ENCODE data around the gene TMCC3.

Gene TMCC3

GRCh38 chr12:94671917-94672316 is 21.6 kb upstream of the TMCC3 start:
- no peak for DNase-seq

GRCh38 chr12:94670898-94671297 is 20.5 kb upstream of the TMCC3 start:
- DNase-seq, result no peak

- no peak for DNase-seq
These were observed 19.7 kb upstream of the TMCC3 start for GRCh38 chr12:94670075-94670474.

- DNase-seq, result no peak
These were observed 16.7 kb upstream of the TMCC3 start for GRCh38 chr12:94667031-94667540.

GRCh38 chr12:94666158-94666557 is 15.8 kb upstream of the TMCC3 start:
- no peak for DNase-seq

GRCh38 chr12:94663702-94664101 is 13.3 kb upstream of the TMCC3 start:
- no peak for DNase-seq

- no peak for DNase-seq
These were observed 12.7 kb upstream of the TMCC3 start for GRCh38 chr12:94663071-94663470.

GRCh38 chr12:94660436-94660835 is 10.1 kb upstream of the TMCC3 start:
- no peak for DNase-seq

- no peak for DNase-seq
These were observed 9.1 kb upstream of the TMCC3 start for GRCh38 chr12:94659346-94659930.

- no peak for DNase-seq
These were observed 8.6 kb upstream of the TMCC3 start for GRCh38 chr12:94658931-94659330.

GRCh38 chr12:94656556-94656955 is 6.2 kb upstream of the TMCC3 start:
- no peak for DNase-seq

GRCh38 chr12:94649349-94650142 is 811 bp downstream of the TMCC3 start:
- peak in 4 of 6 experiments; percentile 5 to 55 (median 26) for DNase-seq

GRCh38 chr12:94648578-94648977 is 1.8 kb downstream of the TMCC3 start:
- no peak for DNase-seq

- peak in 1 of 6 experiments; percentile 13 for DNase-seq
These were observed 6.0 kb downstream of the TMCC3 start for GRCh38 chr12:94644141-94644979.

- no peak for DNase-seq
These were observed 6.8 kb downstream of the TMCC3 start for GRCh38 chr12:94643606-94644005.

- DNase-seq, result no peak
These were observed 9.1 kb downstream of the TMCC3 start for GRCh38 chr12:94641283-94641682.

- no peak for DNase-seq
These were observed 10.0 kb downstream of the TMCC3 start for GRCh38 chr12:94640134-94640928.

- DNase-seq, result no peak
These were observed 11.8 kb downstream of the TMCC3 start for GRCh38 chr12:94638521-94638920.

GRCh38 chr12:94637390-94638113 is 12.8 kb downstream of the TMCC3 start:
- no peak for DNase-seq

GRCh38 chr12:94636462-94637085 is 13.8 kb downstream of the TMCC3 start:
- DNase-seq, result no peak

GRCh38 chr12:94634717-94635116 is 15.6 kb downstream of the TMCC3 start:
- no peak for DNase-seq
